Measurements from ENCODE around the gene RRAS.

- TF ChIP-seq EP300 (IDR thresholded peaks at IDR 0.05; ENCODE audit: borderline replicate concordance) (no peak), USF1 (IDR thresholded peaks at IDR 0.05) (no peak), NFIC (IDR thresholded peaks at IDR 0.05) (no peak), RAD21 (IDR thresholded peaks at IDR 0.05; ENCODE audit: low read depth) (no peak), CEBPB (IDR thresholded peaks at IDR 0.05) (no peak), CREB1 (IDR thresholded peaks at IDR 0.05; ENCODE audit: low read depth) (no peak), MAX (IDR thresholded peaks at IDR 0.05) (no peak), TCF12 (IDR thresholded peaks at IDR 0.05; ENCODE audit: low read depth) (no peak), YY1 (IDR thresholded peaks at IDR 0.05; ENCODE audit: low read depth) (no peak)
These were observed 37.1 kb downstream of the RRAS start for GRCh38 chr19:49602806-49603205.

Measured in Ishikawa (cell line).